OCI-LY7 (cell line): ENCODE results near the gene AP1M1. TPM values are rescaled to one million over a fixed set of nuclear protein-coding genes. Genes with fewer than 3 reads are reported as not detected.

Experiments
- BruUV-seq: library from RNA; stranded (reverse); fragments of 400-500 nt; replicated peaks from 2 replicates; lab custom pipeline; 2021; lab: Mats Ljungman, UMichigan
- CTCF ChIA-PET: fragments of 300-600 bp; sonication (Branson Sonifier 250); formaldehyde crosslinking; loops from one replicate; lab custom pipeline; 2022; ENCODE audit warnings: antibody characterized with exemption; ENCODE audit not compliant: unreplicated experiment; lab: Charles Lee
- POLR2A ChIA-PET: fragments of 300-600 bp; sonication (Branson Sonifier 250); formaldehyde crosslinking; loops from one replicate; lab custom pipeline; 2022; ENCODE audit warnings: antibody characterized with exemption; lab: Charles Lee
- DNase-seq: peaks from one replicate; pipeline ENCODE4 v3.0.0-alpha.2; 2015; ENCODE audit warnings: low spot score
- H2AFZ ChIP-seq: fragments of 200-600 bp; sonication (generic), shearing (Covaris generic); 2 replicates; pipeline ENCODE4 v1.6.1; 2014; ENCODE audit warnings: mild to moderate bottlenecking, antibody characterized with exemption, low read length, moderate library complexity
- H3K27ac ChIP-seq: fragments of 200-600 bp; sonication (generic); 2 replicates; pipeline ENCODE4 v1.5.1; 2014; ENCODE audit warnings: mixed run types, low read depth, mild to moderate bottlenecking, moderate library complexity, low read length, inconsistent platforms; ENCODE audit not compliant: poor library complexity, severe bottlenecking
- H3K36me3 ChIP-seq: fragments of 200-600 bp; sonication (generic); 2 replicates; pipeline ENCODE4 v1.6.1; 2014; ENCODE audit warnings: mild to moderate bottlenecking, antibody characterized with exemption, low read length, moderate library complexity, mixed read lengths; ENCODE audit not compliant: insufficient read depth
- H3K4me1 ChIP-seq: fragments of 200-600 bp; sonication (generic); 2 replicates; pipeline ENCODE4 v1.5.1; 2014; ENCODE audit warnings: mild to moderate bottlenecking, low read length; ENCODE audit not compliant: insufficient read depth, poor library complexity, severe bottlenecking
- H3K4me2 ChIP-seq: fragments of 200-600 bp; sonication (generic); 2 replicates; pipeline ENCODE4 v1.6.1; 2014; ENCODE audit warnings: mild to moderate bottlenecking, low read length
- H3K4me3 ChIP-seq: fragments of 200-600 bp; sonication (generic); 2 replicates; pipeline ENCODE4 v1.5.1; 2014; ENCODE audit warnings: mild to moderate bottlenecking, low read depth, low read length; ENCODE audit not compliant: poor library complexity, severe bottlenecking
- H3K79me2 ChIP-seq: fragments of 200-600 bp; sonication (generic); 2 replicates; pipeline ENCODE4 v1.6.1; 2016; ENCODE audit warnings: low read depth, mild to moderate bottlenecking, low read length, moderate library complexity, mixed read lengths; ENCODE audit not compliant: insufficient read depth
- H3K9me2 ChIP-seq: fragments of 200-600 bp; sonication (generic); 2 replicates; pipeline ENCODE4 v1.6.1; 2016; ENCODE audit warnings: mild to moderate bottlenecking, low read length, mixed read lengths; ENCODE audit not compliant: insufficient read depth
- H3K9me3 ChIP-seq: fragments of 200-600 bp; sonication (generic); 2 replicates; pipeline ENCODE4 v1.6.1; 2014; ENCODE audit warnings: mild to moderate bottlenecking, mixed run types, low read length, mixed read lengths
- H4K20me1 ChIP-seq: fragments of 200-600 bp; sonication (generic); 2 replicates; pipeline ENCODE4 v1.6.1; 2014; ENCODE audit warnings: mild to moderate bottlenecking, antibody characterized with exemption, low read length, moderate library complexity, mixed read lengths; ENCODE audit not compliant: insufficient read depth
- CTCF ChIP-seq: fragments of 200-600 bp; sonication (generic); conservative IDR thresholded peaks from 2 replicates; pipeline ENCODE4 v1.5.1; 2014; ENCODE audit warnings: mild to moderate bottlenecking, antibody characterized with exemption, low read length, moderate library complexity, mixed read lengths
- EZH2phosphoT487 ChIP-seq: fragments of 200-600 bp; sonication (generic); IDR thresholded peaks from 2 replicates; pipeline ENCODE4 v1.6.1; 2018; ENCODE audit warnings: low read depth, borderline replicate concordance, mild to moderate bottlenecking, mixed run types, antibody characterized with exemption, low read length, moderate library complexity, mixed read lengths
- intact Hi-C: fragments of 100-400 bp; cut with micrococcal nuclease; formaldehyde crosslinking; loops from one replicate; pipeline ENCODE4 v1.10.0; 2022; ENCODE audit not compliant: unreplicated experiment
- total RNA-seq, 2 experiments: library from RNA; depleted of rRNA in 1 of 2; stranded (reverse); fragments of >200 nt in 1 of 2; shearing (Covaris generic) in 1 of 2; gene quantifications; 2 replicates each; pipeline ENCODE4 v1.2.3, GENCODE V29; 2014 to 2022

Gene AP1M1
- total RNA-seq, 2 experiments from 2014 or later = 92.9 to 94.6 TPM

- Histone ChIP-seq H3K9me3 (peaks cover 24% of the 10 kb centered on the region), H3K4me3 (no peak overlapping the region), H3K79me2 (peaks cover 16% of the 10 kb centered on the region), H2AFZ (no peak overlapping the region), H4K20me1 (no peaks in the 10 kb centered on the region), H3K27ac (no peak overlapping the region), H3K4me2 (no peak overlapping the region), H3K9me2 (no peaks in the 10 kb centered on the region), H3K36me3 (peaks cover 93% of the 10 kb centered on the region), H3K4me1 (no peaks in the 10 kb centered on the region)
- DNase-seq = no peak
- POLR2A ChIA-PET = no interaction called here
- no TSS peak for BruUV-seq
- CTCF ChIA-PET = interaction anchor here (0.6 kb wide), 1 partner anchor 82 kb away, joined by 3 read pairs; no protein-coding TSS in a partner anchor
- no peak for TF ChIP-seq EZH2phosphoT487
- no peak for TF ChIP-seq CTCF
- intact Hi-C loops = no loop called here
Observed at GRCh38 chr19:16216744-16217670, 19.3 kb downstream of the AP1M1 start.

GRCh38 chr19:16217716-16218451, 20.2 kb downstream of the AP1M1 start:
- H3K27ac ChIP-seq = no peak overlapping the region
- no TSS peak for BruUV-seq
- no peaks in the 10 kb centered on the region for H3K9me2 ChIP-seq
- ChIA-PET CTCF (no interaction called here), POLR2A (interaction anchor here (0.5 kb wide), 1 partner anchor 16 kb away, joined by 3 read pairs; no protein-coding TSS in a partner anchor)
- no peaks in the 10 kb centered on the region for H3K4me1 ChIP-seq
- no peak overlapping the region for H2AFZ ChIP-seq
- peaks cover 24% of the 10 kb centered on the region for H3K9me3 ChIP-seq
- TF ChIP-seq EZH2phosphoT487 (no peak), CTCF (no peak)
- peaks cover 93% of the 10 kb centered on the region for H3K36me3 ChIP-seq
- H4K20me1 ChIP-seq = no peaks in the 10 kb centered on the region
- H3K4me3 ChIP-seq = no peak overlapping the region
- intact Hi-C loops = no loop called here
- no peak overlapping the region for H3K4me2 ChIP-seq
- DNase-seq = no peak
- H3K79me2 ChIP-seq = peaks cover 7% of the 10 kb centered on the region
